ENCODE results near the gene SLC27A6.

GRCh38 chr5:129041196-129041881 is 76.1 kb downstream of the SLC27A6 start:
- no peak for TF ChIP-seq POU2F2 (IDR thresholded peaks at IDR 0.05; ENCODE audit: borderline replicate concordance, low read depth, low read length)
- TF ChIP-seq ZNF207 (IDR thresholded peaks at IDR 0.05; ENCODE audit: borderline replicate concordance): no peak
- no peak for TF ChIP-seq EZH2 (IDR thresholded peaks at IDR 0.05; ENCODE audit: borderline replicate concordance, control insufficient read depth, low read depth, low read length)
- TF ChIP-seq CTCF (IDR thresholded peaks at IDR 0.05 in 2 of 3, conservative IDR thresholded peaks at IDR 0.05 in 1 of 3; ENCODE audit: control insufficient read depth in 2 of 3, extremely low read depth in 1 of 3, insufficient read depth in 1 of 3, low read depth in 3 of 3, low read length in 3 of 3): no peak
- no peak for TF ChIP-seq POLR2A (IDR thresholded peaks at IDR 0.05; ENCODE audit: low read depth, low read length)
- TF ChIP-seq NFIC (IDR thresholded peaks at IDR 0.05; ENCODE audit: low read depth, low read length): no peak
- no peak for TF ChIP-seq NRF1 (conservative IDR thresholded peaks at IDR 0.05; ENCODE audit: low read depth, low read length)
- no peak for TF ChIP-seq MAX (IDR thresholded peaks at IDR 0.05; ENCODE audit: low read depth, low read length)
- no peak for TF ChIP-seq EGR1 (IDR thresholded peaks at IDR 0.05; ENCODE audit: borderline replicate concordance in 1 of 2, low read depth in 2 of 2, low read length in 2 of 2)
- no peak for TF ChIP-seq TAF1 (IDR thresholded peaks at IDR 0.05; ENCODE audit: borderline replicate concordance, low read depth, low read length)
- TF ChIP-seq ZNF274 (IDR thresholded peaks at IDR 0.05; ENCODE audit: insufficient read depth, insufficient read length): no peak
- TF ChIP-seq SMC3 (IDR thresholded peaks at IDR 0.05; ENCODE audit: borderline replicate concordance, low read length): no peak
- no peak for TF ChIP-seq ZBTB33 (IDR thresholded peaks at IDR 0.05)
